ENCODE results near the gene NFIA.

Gene NFIA

DNA sequence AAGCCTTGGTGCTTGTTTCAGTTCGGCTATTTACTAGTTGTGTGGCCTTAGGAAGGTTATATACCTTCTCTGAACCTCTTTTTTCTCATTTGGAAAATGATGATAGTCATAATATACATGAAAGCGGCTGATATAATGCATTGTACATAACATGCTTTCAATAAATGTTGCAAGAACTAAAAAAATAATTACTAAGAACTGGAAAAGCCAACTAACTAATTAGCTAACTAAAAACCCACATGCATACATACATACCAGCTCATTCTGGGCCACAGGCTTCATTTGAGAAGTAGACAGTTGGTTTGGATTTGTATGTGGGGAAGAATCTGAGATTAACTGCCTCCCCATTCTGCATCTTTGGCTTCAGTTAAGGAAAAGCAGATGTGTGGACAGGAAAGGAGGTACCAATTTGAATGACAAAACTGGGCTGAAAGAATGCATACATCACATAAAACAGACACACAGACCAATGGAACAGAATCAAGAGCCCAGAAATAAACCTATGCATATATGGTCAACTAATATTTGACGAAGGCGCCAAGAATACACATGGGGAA lies 424.7 kb downstream of the NFIA start:
- TF ChIP-seq, protein P1, sequence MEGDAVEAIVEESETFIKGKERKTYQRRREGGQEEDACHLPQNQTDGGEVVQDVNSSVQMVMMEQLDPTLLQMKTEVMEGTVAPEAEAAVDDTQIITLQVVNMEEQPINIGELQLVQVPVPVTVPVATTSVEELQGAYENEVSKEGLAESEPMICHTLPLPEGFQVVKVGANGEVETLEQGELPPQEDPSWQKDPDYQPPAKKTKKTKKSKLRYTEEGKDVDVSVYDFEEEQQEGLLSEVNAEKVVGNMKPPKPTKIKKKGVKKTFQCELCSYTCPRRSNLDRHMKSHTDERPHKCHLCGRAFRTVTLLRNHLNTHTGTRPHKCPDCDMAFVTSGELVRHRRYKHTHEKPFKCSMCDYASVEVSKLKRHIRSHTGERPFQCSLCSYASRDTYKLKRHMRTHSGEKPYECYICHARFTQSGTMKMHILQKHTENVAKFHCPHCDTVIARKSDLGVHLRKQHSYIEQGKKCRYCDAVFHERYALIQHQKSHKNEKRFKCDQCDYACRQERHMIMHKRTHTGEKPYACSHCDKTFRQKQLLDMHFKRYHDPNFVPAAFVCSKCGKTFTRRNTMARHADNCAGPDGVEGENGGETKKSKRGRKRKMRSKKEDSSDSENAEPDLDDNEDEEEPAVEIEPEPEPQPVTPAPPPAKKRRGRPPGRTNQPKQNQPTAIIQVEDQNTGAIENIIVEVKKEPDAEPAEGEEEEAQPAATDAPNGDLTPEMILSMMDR (IDR thresholded peaks at IDR 0.05) = no peak
- H3K4me3 ChIP-seq = no peak overlapping the region
- no peak for DNase-seq (ENCODE audit: low spot score)
- no peak overlapping the region for H3K27ac ChIP-seq

Measured in coronary artery (tissue), 2 donors.